IMR-90 (cell line): ENCODE measurements around the gene ATP6V1E1.

Source experiments
- CEBPB ChIP-seq: IDR thresholded peaks from 2 replicates; pipeline ENCODE4 v1.6.1; 2012; ENCODE audit warnings: low read depth, low read length, improper control_type of control experiment
- CTCF ChIP-seq: conservative IDR thresholded peaks from 2 replicates; pipeline ENCODE4 v1.5.1; 2012; ENCODE audit warnings: mild to moderate bottlenecking, low read depth, low read length, improper control_type of control experiment
- MAZ ChIP-seq: IDR thresholded peaks from 2 replicates; pipeline ENCODE4 v1.6.1; 2012; ENCODE audit warnings: low read depth, mild to moderate bottlenecking, low read length, improper control_type of control experiment, moderate library complexity, borderline replicate concordance
- POLR2A ChIP-seq: IDR thresholded peaks from 2 replicates; pipeline ENCODE4 v1.6.1; 2012; ENCODE audit warnings: mild to moderate bottlenecking, low read depth, low read length
- RAD21 ChIP-seq: IDR thresholded peaks from 2 replicates; pipeline ENCODE4 v1.6.1; 2012; ENCODE audit warnings: low read length, improper control_type of control experiment
- USF2 ChIP-seq: fragments of 150-350 bp; IDR thresholded peaks from 2 replicates; pipeline ENCODE4 v1.6.1; 2017; ENCODE audit warnings: mild to moderate bottlenecking, antibody characterized with exemption, low read length, low read depth

- TF ChIP-seq CTCF (no peak), RAD21 (no peak), USF2 (no peak), MAZ (no peak), POLR2A (no peak), CEBPB (no peak)
Measured at GRCh38 chr22:17548756-17549035, 79.9 kb downstream of the ATP6V1E1 start.
